Measurements from ENCODE around the gene KIR2DL4.
A peak's percentile ranks its signal among the peaks of the same experiment; 100 is the strongest.
"Not testable (repeated sequence)": the region's sequence is repeated elsewhere in the genome, so short reads cannot be mapped to it uniquely, and the experiment has no call there.

KIR2DL4 gene

DNA sequence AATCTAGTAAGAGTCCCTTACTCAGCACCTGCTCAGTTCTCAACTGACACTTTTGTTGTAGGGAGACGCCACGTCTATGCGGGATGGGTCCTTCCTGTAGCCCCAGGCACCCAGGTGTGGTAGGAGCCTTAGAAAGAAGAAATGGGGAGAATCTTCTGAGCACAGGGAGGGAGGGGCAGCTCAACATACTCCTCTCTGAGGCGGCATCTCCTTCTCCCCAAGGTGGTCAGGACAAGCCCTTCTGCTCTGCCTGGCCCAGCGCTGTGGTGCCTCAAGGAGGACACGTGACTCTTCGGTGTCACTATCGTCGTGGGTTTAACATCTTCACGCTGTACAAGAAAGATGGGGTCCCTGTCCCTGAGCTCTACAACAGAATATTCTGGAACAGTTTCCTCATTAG, 1.2 kb downstream of the KIR2DL4 start:
- DNase-seq: no peak

DNA sequence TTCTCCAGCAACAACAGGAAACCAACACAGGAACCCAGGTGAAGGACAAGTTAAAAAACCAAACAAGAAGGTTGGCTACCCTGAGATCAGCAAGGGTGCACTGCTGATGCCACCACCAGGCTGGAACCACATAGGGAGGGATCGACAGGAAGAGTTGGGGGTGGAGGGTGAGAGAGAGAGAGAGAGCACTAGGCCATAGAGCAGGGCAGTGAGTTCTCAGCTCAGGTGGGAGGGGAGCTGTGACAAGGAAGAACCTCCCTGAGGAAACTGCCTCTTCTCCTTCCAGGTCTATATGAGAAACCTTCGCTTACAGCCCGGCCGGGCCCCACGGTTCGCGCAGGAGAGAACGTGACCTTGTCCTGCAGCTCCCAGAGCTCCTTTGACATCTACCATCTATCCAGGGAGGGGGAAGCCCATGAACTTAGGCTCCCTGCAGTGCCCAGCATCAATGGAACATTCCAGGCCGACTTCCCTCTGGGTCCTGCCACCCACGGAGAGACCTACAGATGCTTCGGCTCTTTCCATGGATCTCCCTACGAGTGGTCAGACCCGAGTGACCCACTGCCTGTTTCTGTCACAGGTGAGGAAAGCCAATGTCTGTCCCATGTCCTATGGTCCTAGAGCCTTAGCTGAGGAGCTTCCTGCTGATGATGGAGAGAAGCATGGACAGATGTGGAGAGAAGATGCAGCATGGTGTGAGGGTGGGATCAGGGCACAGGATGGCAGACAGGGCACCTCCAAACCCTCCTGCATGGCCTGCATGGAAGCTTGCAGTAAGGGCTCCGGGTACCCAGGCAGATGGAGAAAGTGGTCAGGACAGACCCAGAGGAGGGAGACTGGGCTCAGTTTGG, 2.5 kb downstream of the KIR2DL4 start:
- DNase-seq: no peak

- no peak for DNase-seq
These were observed 3.1 kb downstream of the KIR2DL4 start for GRCh38 chr19:54806516-54806838.

DNA sequence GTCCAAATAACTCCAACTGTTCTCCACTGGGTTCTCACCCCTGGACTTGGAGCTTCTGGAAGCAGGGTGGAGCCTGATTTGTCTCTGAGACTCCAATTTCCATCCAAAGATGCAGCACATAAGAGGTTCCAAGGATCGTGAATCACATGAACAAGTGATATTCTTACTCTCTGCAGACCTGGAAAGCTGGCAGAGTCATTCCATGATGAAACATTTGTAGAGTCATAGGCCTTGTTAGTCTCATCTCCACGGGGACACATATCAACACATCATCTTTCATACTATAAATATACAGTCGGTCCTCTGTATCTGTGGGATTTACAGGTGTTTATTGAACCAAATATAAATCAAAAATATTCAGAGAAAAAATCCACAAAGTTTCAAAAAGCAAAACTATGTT, 11.2 kb downstream of the KIR2DL4 start:
- DNase-seq: not testable (repeated sequence)

GRCh38 chr19:54816251-54816650, 12.8 kb downstream of the KIR2DL4 start, which contains the start of gene KIR3DL1:
KIR3DL1 (plus strand) TSS chr19:54816468.
- not testable (repeated sequence) for DNase-seq

GRCh38 chr19:54817670-54818536, 14.5 kb downstream of the KIR2DL4 start:
- no peak for DNase-seq

GRCh38 chr19:54824416-54824815, 21.0 kb downstream of the KIR2DL4 start:
- DNase-seq: not testable (repeated sequence)

- not testable (repeated sequence) for DNase-seq
These were observed 21.9 kb downstream of the KIR2DL4 start for GRCh38 chr19:54825326-54825725.

DNA sequence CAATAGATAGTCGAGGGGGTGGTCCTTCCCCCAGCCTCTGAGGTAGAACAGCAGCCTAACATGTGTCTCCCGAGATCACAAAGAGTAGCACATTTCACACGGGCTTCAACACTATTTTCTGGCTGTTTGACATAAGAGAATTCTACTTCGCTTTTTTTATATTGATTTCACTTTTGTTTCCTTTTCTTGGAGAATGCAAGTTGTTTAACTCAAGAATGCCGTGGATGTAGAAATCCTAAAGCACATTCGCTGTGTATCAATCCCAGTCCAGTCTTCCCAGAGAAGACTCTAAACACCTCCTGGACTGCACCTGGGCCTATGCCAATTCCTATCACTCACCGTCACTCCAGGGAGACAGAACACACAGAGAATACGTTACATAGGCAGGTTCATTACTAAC, 24.7 kb downstream of the KIR2DL4 start:
- not testable (repeated sequence) for DNase-seq

DNA sequence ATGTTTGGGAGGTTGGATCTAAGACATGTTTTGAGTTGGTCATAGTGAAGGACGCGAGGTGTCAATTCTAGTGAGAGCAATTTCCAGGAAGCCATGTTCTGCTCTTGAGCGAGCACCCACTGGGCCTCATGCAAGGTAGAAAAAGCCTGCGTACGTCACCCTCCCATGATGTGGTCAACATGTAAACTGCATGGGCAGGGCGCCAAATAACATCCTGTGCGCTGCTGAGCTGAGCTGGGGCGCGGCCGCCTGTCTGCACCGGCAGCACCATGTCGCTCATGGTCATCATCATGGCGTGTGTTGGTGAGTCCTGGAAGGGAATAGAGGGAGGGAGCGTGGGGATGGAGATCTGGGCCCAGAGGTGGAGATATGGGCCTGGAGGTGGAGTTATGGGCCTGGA, 29.1 kb downstream of the KIR2DL4 start, which contains the start of gene KIR2DS4:
Gene KIR2DS4, plus strand, starts transcription at position 181 of the 400 bp plus-strand sequence.
- not testable (repeated sequence) for DNase-seq

DNA sequence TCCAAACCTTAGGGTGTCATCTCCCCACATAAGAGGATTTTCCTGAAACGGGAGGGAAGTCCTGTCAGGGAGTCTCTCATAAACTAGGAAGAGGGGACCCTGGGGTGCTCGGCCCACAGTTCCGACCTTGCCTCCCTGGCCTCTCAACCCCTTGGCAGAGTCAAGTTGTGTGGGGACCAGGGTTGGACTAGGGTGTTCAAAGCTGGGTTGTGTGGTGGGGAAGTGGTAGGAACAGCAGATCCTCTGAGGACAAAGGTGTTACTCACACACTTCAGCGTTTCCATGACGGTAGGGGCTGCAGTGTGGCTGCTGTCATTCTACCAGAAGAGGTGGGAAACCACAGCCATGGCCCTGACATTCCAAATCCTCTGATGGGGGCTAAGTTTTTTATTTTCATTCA, 31.7 kb downstream of the KIR2DL4 start:
- not testable (repeated sequence) for DNase-seq

DNA sequence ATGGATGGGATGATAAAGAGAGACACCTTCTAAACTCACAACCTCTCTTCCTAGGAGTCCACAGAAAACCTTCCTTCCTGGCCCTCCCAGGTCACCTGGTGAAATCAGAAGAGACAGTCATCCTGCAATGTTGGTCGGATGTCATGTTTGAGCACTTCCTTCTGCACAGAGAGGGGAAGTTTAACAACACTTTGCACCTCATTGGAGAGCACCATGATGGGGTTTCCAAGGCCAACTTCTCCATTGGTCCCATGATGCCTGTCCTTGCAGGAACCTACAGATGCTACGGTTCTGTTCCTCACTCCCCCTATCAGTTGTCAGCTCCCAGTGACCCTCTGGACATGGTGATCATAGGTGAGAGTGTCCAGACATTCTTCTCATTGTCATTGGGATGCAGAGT, 34.1 kb downstream of the KIR2DL4 start:
- not testable (repeated sequence) for DNase-seq

- DNase-seq: not testable (repeated sequence)
These were observed 39.8 kb downstream of the KIR2DL4 start for GRCh38 chr19:54843171-54843570.

- not testable (repeated sequence) for DNase-seq
These were observed 46.7 kb downstream of the KIR2DL4 start, which contains the start of gene KIR3DL2 for GRCh38 chr19:54850061-54850640. KIR3DL2 (plus strand) TSS chr19:54850443; CDS start chr19:54850476, 33 bp downstream.

GRCh38 chr19:54850930-54851329, 47.5 kb downstream of the KIR2DL4 start:
- no peak for DNase-seq

- DNase-seq: no peak
These were observed 47.9 kb downstream of the KIR2DL4 start for GRCh38 chr19:54851353-54851752.

DNA sequence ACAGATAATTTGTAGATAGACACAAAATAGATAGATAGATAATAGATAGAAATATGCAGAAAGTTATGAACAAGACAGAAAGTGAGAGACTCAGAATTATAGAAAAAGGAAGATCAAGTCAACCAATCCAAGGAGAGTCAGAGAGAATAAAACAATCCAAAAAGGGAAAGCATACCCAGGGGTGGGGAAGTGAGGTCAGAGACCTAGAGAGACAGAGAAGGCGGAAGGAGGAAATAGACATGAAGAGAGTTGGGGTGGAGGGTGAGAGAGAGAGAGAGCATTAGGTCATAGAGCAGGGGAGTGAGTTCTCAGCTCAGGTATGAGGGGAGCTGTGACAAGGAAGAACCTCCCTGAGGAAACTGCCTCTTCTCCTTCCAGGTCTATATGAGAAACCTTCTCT, 51.8 kb downstream of the KIR2DL4 start:
- not testable (repeated sequence) for DNase-seq

DNA sequence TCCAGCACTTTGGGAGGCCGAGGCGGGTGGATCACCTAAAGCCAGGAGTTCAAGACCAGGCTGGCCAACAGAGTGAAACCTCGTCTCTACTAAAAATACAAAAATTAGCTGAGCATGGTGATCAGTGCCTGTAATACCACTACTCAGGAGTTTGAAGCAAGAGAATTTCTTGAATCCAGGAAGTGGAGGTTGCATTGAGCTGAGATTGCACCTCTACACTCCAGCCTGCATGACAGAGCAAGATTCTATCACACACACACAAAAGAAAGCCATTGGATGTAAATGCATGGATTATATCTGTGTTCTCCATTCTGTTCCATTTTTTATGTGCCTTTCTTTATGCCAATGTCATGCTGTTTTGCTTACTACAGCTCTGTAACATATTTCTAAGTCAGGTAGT, 55.1 kb downstream of the KIR2DL4 start:
- not testable (repeated sequence) for DNase-seq

- peak in 4 of 56 donors; percentile 1 to 10 (median 2) for DNase-seq
These were observed 56.0 kb downstream of the KIR2DL4 start for GRCh38 chr19:54859421-54859820.

DNA sequence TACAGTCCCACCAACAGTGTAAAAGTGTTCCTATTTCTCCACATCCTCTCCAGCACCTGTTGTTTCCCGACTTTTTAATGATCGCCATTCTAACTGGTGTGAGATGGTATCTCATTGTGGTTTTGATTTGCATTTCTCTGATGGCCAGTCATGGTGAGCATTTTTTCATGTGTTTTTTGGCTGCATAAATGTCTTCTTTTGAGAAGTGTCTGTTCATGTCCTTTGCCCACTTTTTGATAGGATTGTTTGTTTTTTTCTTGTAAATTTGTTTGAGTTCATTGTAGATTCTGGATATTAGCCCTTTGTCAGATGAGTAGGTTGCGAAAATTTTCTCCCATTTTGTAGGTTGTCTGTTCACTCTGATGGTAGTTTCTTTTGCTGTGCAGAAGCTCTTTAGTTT, 60.0 kb downstream of the KIR2DL4 start:
- not testable (repeated sequence) for DNase-seq

Data from amygdala (tissue), 56 donors.